GM18873 (cell line): Measurements from ENCODE around the gene SH3BP4.

Experiments used
- ATAC-seq: cut with Tn5 transposase; IDR thresholded peaks from one replicate; pipeline ENCODE4 v1.9.1; 2021; ENCODE audit warnings: mild to moderate bottlenecking, moderate library complexity, moderate number of reproducible peaks; ENCODE audit not compliant: unreplicated experiment, low FRiP score

The SH3BP4 gene

GRCh38 chr2:235030126-235030525, 78.3 kb downstream of the SH3BP4 start:
- ATAC-seq: no peak

- ATAC-seq: no peak
These were observed 79.1 kb downstream of the SH3BP4 start for GRCh38 chr2:235030936-235031335.

- no peak for ATAC-seq
These were observed 80.0 kb downstream of the SH3BP4 start for GRCh38 chr2:235031686-235032373.

GRCh38 chr2:235032466-235032865, 80.6 kb downstream of the SH3BP4 start:
- no peak for ATAC-seq

- ATAC-seq: no peak
These were observed 81.1 kb downstream of the SH3BP4 start for GRCh38 chr2:235032949-235033348.

GRCh38 chr2:235034265-235035118, 82.7 kb downstream of the SH3BP4 start:
- no peak for ATAC-seq

- ATAC-seq: no peak
These were observed 85.9 kb downstream of the SH3BP4 start for GRCh38 chr2:235037604-235038166.

GRCh38 chr2:235041221-235041917, 89.6 kb downstream of the SH3BP4 start:
- ATAC-seq: no peak

GRCh38 chr2:235041918-235042575, 90.2 kb downstream of the SH3BP4 start:
- ATAC-seq: no peak

GRCh38 chr2:235042576-235043515, 91.0 kb downstream of the SH3BP4 start:
- no peak for ATAC-seq

GRCh38 chr2:235043762-235044500, 92.1 kb downstream of the SH3BP4 start:
- ATAC-seq: no peak

- no peak for ATAC-seq
These were observed 92.9 kb downstream of the SH3BP4 start for GRCh38 chr2:235044501-235045271.

GRCh38 chr2:235045336-235045972, 93.6 kb downstream of the SH3BP4 start:
- ATAC-seq: no peak

GRCh38 chr2:235045973-235046343, 94.1 kb downstream of the SH3BP4 start:
- ATAC-seq: no peak

GRCh38 chr2:235046589-235046988, 94.8 kb downstream of the SH3BP4 start:
- ATAC-seq: no peak

GRCh38 chr2:235047171-235048160, 95.6 kb downstream of the SH3BP4 start:
- no peak for ATAC-seq
